Measurements from ENCODE around the gene MACO1. TPM values are rescaled to one million over a fixed set of nuclear protein-coding genes. Genes with fewer than 3 reads are reported as not detected.

Gene MACO1
- polyA plus RNA-seq, 12 donors: 16.5 to 25.2 (median 20.0) TPM; not detected in 1

- DNase-seq: no peak
Measured at GRCh38 chr1:25522031-25522655, 91.4 kb downstream of the MACO1 start.

GRCh38 chr1:25523542-25523941 lies 92.8 kb downstream of the MACO1 start:
- DNase-seq: no peak

GRCh38 chr1:25524568-25525360 lies 94.1 kb downstream of the MACO1 start:
- DNase-seq: no peak

GRCh38 chr1:25525361-25525688 lies 94.6 kb downstream of the MACO1 start:
- DNase-seq: no peak

- DNase-seq: no peak
Measured at GRCh38 chr1:25526753-25527152, 96.1 kb downstream of the MACO1 start.

- DNase-seq: no peak
Measured at GRCh38 chr1:25527226-25527846, 96.6 kb downstream of the MACO1 start.

GRCh38 chr1:25527946-25528595 lies 97.4 kb downstream of the MACO1 start:
- no peak for DNase-seq

- DNase-seq: no peak
Measured at GRCh38 chr1:25528881-25529517, 98.3 kb downstream of the MACO1 start.

GRCh38 chr1:25529518-25530185 lies 99.0 kb downstream of the MACO1 start:
- DNase-seq: no peak

- DNase-seq: no peak
Measured at GRCh38 chr1:25530186-25531081, 99.7 kb downstream of the MACO1 start.

GRCh38 chr1:25531082-25531461 lies 100.4 kb downstream of the MACO1 start:
- DNase-seq: no peak

GRCh38 chr1:25532970-25533369 lies 102.3 kb downstream of the MACO1 start:
- no peak for DNase-seq

- no peak for DNase-seq
Measured at GRCh38 chr1:25533775-25534409, 103.2 kb downstream of the MACO1 start.

GRCh38 chr1:25534410-25534788 lies 103.7 kb downstream of the MACO1 start:
- DNase-seq: no peak

- no peak for DNase-seq
Measured at GRCh38 chr1:25536124-25536523, 105.4 kb downstream of the MACO1 start.

- no peak for DNase-seq
Measured at GRCh38 chr1:25537153-25537831, 106.6 kb downstream of the MACO1 start.

- no peak for DNase-seq
Measured at GRCh38 chr1:25538191-25538767, 107.6 kb downstream of the MACO1 start.

GRCh38 chr1:25540750-25541342 lies 110.1 kb downstream of the MACO1 start:
- no peak for DNase-seq

GRCh38 chr1:25541425-25541824 lies 110.7 kb downstream of the MACO1 start:
- no peak for DNase-seq
